ENCODE measurements around the gene BIN1.

GRCh38 chr2:127029350-127030051 is 77.5 kb downstream of the BIN1 start:
- TF ChIP-seq CTCF (IDR thresholded peaks at IDR 0.05 in 4 of 5, conservative IDR thresholded peaks at IDR 0.05 in 1 of 5) (no peak), POLR2A (IDR thresholded peaks at IDR 0.05) (no peak)

Data from gastrocnemius medialis (tissue), 4 donors.